Measurements from ENCODE around the gene MRPS27. TPM values are rescaled to one million over a fixed set of nuclear protein-coding genes. Genes with fewer than 3 reads are reported as not detected.

Gene MRPS27
- total RNA-seq, 1 experiment from 2014 or later = 61.2 TPM

DNA sequence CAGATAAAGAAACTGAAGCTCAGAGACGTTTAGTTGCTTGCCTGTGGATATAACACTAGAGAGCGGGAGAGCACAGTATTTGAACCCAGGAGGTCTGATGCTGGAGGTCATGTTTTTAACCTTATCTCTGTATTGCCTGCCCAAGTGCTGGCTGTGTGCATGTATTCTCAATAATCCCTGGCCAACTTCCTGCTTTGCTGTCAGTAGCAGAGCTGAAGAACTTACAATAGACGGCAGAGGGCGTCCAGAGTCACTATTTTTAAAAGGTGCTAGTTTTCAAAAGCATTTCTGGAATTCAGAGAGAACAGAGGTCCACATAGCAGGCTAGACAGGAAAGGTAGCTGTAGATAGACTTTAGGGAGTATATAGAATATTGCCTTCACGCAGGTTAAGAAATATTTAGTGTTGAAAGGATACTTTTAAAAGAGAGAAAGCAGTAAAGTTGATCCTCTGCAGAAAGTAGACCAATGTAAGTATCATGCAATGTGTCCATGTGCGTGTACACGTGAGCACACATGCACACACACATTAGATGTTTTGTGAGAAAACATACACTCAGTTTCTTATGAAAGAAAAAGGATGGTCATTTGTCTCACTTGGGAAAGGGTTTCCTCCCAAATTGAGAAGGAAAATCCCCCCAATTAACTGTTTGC, 46.4 kb upstream of the MRPS27 start:
- H3K36me3 Mint-ChIP-seq (ENCODE audit: insufficient read depth, unreplicated experiment) = no peaks in the 10 kb centered on the region
- intact Hi-C loops (cut with micrococcal nuclease; ENCODE audit: unreplicated experiment) = loop anchor here (1.0 to 10.0 kb wide), 3 partner anchors 158 to 478 kb away; partner anchors contain the start of gene TNPO1
- TF ChIP-seq, protein P1, sequence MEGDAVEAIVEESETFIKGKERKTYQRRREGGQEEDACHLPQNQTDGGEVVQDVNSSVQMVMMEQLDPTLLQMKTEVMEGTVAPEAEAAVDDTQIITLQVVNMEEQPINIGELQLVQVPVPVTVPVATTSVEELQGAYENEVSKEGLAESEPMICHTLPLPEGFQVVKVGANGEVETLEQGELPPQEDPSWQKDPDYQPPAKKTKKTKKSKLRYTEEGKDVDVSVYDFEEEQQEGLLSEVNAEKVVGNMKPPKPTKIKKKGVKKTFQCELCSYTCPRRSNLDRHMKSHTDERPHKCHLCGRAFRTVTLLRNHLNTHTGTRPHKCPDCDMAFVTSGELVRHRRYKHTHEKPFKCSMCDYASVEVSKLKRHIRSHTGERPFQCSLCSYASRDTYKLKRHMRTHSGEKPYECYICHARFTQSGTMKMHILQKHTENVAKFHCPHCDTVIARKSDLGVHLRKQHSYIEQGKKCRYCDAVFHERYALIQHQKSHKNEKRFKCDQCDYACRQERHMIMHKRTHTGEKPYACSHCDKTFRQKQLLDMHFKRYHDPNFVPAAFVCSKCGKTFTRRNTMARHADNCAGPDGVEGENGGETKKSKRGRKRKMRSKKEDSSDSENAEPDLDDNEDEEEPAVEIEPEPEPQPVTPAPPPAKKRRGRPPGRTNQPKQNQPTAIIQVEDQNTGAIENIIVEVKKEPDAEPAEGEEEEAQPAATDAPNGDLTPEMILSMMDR (IDR thresholded peaks at IDR 0.05; ENCODE audit: unreplicated experiment) = no peak
- DNase-seq = peak; percentile 67
- H3K4me1 Mint-ChIP-seq (ENCODE audit: low read depth, unreplicated experiment) = peaks cover 9% of the 10 kb centered on the region
- CTCF ChIA-PET = interaction anchor here (1.9 to 2.5 kb wide), 2 partner anchors 158 to 453 kb away, joined by 10 to 24 read pairs; no protein-coding TSS in a partner anchor
- H3K27me3 Mint-ChIP-seq (ENCODE audit: unreplicated experiment) = no peaks in the 10 kb centered on the region
- H3K9me3 Mint-ChIP-seq (ENCODE audit: low read depth, unreplicated experiment) = peaks cover 2% of the 10 kb centered on the region
- no peak overlapping the region for H3K4me3 Mint-ChIP-seq (ENCODE audit: low read depth, unreplicated experiment)
- no TSS peak for BruUV-seq (replicated peaks)
- H3K27ac Mint-ChIP-seq (ENCODE audit: unreplicated experiment) = no peak overlapping the region

GRCh38 chr5:72364951-72365350, 44.9 kb upstream of the MRPS27 start:
- CTCF ChIA-PET = interaction anchor here (2.5 kb wide), 1 partner anchor 159 kb away, joined by 24 read pairs; no protein-coding TSS in a partner anchor
- Mint-ChIP-seq H3K4me1 (ENCODE audit: low read depth, unreplicated experiment) (peaks cover 9% of the 10 kb centered on the region), H3K4me3 (ENCODE audit: low read depth, unreplicated experiment) (no peak overlapping the region), H3K9me3 (ENCODE audit: low read depth, unreplicated experiment) (peaks cover 2% of the 10 kb centered on the region), H3K36me3 (ENCODE audit: insufficient read depth, unreplicated experiment) (no peaks in the 10 kb centered on the region), H3K27ac (ENCODE audit: unreplicated experiment) (peak overlapping the region; percentile 22), H3K27me3 (ENCODE audit: unreplicated experiment) (no peaks in the 10 kb centered on the region)
- no TSS peak for BruUV-seq (replicated peaks)
- DNase-seq = no peak
- TF ChIP-seq, protein P1 (IDR thresholded peaks at IDR 0.05; ENCODE audit: unreplicated experiment) = no peak
- intact Hi-C loops (cut with micrococcal nuclease; ENCODE audit: unreplicated experiment) = loop anchor here (5.0 to 10.0 kb wide), 2 partner anchors 452 to 480 kb away; partner anchors contain the start of gene TNPO1

DNA sequence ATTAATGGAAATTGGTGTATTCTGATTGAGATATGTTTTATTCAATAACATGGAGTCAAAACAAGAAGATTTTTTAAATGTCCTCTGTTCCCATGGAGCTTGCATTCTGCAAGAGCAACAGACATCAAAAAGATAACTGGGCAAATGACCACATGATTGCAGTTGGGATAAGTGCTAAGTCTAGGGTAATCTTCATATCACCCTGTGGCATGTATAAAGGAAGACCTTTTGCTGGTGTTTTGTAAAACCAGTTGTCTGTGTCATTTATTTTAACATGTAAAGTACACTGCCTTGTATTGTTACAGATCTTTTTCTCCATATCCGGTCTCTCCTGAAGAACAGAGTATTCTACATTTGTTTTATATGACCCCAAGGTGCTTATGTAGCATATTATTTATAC, 44.1 kb upstream of the MRPS27 start:
- H3K4me3 Mint-ChIP-seq (ENCODE audit: low read depth, unreplicated experiment) = no peak overlapping the region
- H3K9me3 Mint-ChIP-seq (ENCODE audit: low read depth, unreplicated experiment) = peaks cover 2% of the 10 kb centered on the region
- no TSS peak for BruUV-seq (replicated peaks)
- no peak for DNase-seq
- no peak overlapping the region for H3K27ac Mint-ChIP-seq (ENCODE audit: unreplicated experiment)
- peaks cover 9% of the 10 kb centered on the region for H3K4me1 Mint-ChIP-seq (ENCODE audit: low read depth, unreplicated experiment)
- intact Hi-C loops (cut with micrococcal nuclease; ENCODE audit: unreplicated experiment) = loop anchor here (10.0 kb wide), 1 partner anchor 481 kb away; no protein-coding TSS in a partner anchor
- H3K27me3 Mint-ChIP-seq (ENCODE audit: unreplicated experiment) = no peaks in the 10 kb centered on the region
- no peaks in the 10 kb centered on the region for H3K36me3 Mint-ChIP-seq (ENCODE audit: insufficient read depth, unreplicated experiment)
- CTCF ChIA-PET = no interaction called here
- TF ChIP-seq, protein P1 (IDR thresholded peaks at IDR 0.05; ENCODE audit: unreplicated experiment) = no peak

- CTCF ChIA-PET = no interaction called here
- intact Hi-C loops (cut with micrococcal nuclease; ENCODE audit: unreplicated experiment) = loop anchor here (10.0 kb wide), 1 partner anchor 482 kb away; no protein-coding TSS in a partner anchor
- peaks cover 2% of the 10 kb centered on the region for H3K9me3 Mint-ChIP-seq (ENCODE audit: low read depth, unreplicated experiment)
- no TSS peak for BruUV-seq (replicated peaks)
- TF ChIP-seq, protein P1 (IDR thresholded peaks at IDR 0.05; ENCODE audit: unreplicated experiment) = no peak
- DNase-seq = peak; percentile 26
- no peak overlapping the region for H3K27ac Mint-ChIP-seq (ENCODE audit: unreplicated experiment)
- no peaks in the 10 kb centered on the region for H3K36me3 Mint-ChIP-seq (ENCODE audit: insufficient read depth, unreplicated experiment)
- peaks cover 9% of the 10 kb centered on the region for H3K4me1 Mint-ChIP-seq (ENCODE audit: low read depth, unreplicated experiment)
- H3K4me3 Mint-ChIP-seq (ENCODE audit: low read depth, unreplicated experiment) = no peak overlapping the region
- H3K27me3 Mint-ChIP-seq (ENCODE audit: unreplicated experiment) = no peaks in the 10 kb centered on the region
Measured at GRCh38 chr5:72363166-72363802, 43.2 kb upstream of the MRPS27 start.

Measured in Calu3 (cell line).